HG02623 (cell line): Measurements from ENCODE around the gene ABCB1.
A peak's percentile ranks its signal among the peaks of the same experiment; 100 is the strongest.
"Not testable (repeated sequence)": the region's sequence is repeated elsewhere in the genome, so short reads cannot be mapped to it uniquely, and the experiment has no call there.

Source experiments
- ATAC-seq: cut with Tn5 transposase; IDR thresholded peaks from one replicate; pipeline ENCODE4 v1.9.1; 2021; ENCODE audit warnings: moderate library complexity; ENCODE audit not compliant: unreplicated experiment

Gene ABCB1

DNA sequence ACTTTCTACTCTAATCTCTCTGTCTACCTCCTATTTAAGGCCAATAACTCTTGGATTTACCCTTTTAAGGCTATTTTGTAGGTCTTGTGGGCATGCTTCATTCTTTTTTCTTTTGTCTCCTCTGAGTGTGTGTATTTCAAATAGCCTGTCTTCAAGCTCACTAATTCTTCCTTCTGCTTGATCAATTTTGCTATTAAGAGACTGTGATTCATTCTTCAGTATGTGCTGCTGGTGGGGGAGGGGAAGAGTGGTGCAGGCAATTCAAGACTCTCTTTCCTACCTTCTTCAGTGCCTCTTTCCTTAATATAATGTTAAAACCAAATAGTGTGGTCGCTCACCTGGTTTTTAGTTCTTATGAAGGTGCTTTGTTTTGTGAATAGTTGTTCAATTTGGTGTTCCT is 20.0 kb downstream of the ABCB1 start:
- ATAC-seq, result no peak

DNA sequence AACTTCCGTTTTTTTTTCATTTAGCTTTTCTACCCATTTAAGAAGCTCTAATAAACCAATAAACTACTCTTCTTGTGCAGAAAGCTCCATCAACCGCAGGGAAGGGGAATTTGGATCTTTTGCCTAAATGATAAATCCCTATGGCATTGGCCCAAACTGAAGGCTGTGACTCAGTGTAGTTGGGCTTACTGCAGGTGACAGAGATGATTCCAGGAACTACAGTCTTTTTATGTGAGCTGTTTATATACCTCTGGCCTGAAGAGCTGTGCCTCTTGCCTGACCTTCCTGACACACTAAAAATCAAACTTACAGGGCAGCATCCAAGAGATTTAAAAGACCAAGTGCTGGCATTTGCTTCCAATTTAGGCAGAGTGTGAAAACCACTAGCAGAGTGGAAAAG is 25.2 kb downstream of the ABCB1 start:
- ATAC-seq, result no peak

- peak; percentile 45 for ATAC-seq
These were observed 26.1 kb downstream of the ABCB1 start for GRCh38 chr7:87574630-87575029.

- ATAC-seq, result not testable (repeated sequence)
These were observed 28.2 kb downstream of the ABCB1 start for GRCh38 chr7:87572513-87572912.

GRCh38 chr7:87570178-87570577 is 30.5 kb downstream of the ABCB1 start:
- ATAC-seq, result no peak

GRCh38 chr7:87567052-87567451 is 33.6 kb downstream of the ABCB1 start:
- no peak for ATAC-seq

DNA sequence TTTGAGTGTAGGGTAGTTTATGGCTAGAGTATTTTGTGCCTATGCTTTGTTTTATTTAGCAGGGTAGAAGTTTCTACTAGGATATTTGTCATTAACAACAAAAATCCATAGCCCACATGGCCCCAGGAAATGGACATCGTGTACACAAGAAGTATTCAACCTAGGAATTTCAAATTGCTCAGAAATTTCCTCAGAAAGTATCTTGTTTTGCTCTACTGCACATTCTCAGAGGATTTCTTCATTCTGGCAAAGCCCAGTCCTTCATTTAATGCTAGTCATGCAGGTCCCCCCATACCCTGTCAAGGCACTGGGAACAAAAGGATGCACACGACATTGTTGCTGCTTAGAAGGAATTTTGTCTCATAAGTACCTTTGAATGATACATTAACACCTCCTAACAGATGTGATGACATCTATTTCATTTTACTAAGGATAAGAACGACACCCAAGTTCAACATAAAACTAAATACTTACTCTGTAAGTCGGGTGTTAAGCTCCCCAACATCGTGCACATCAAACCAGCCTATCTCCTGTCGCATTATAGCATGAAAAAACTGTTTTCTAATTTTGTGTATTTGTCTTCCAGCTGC is 34.3 kb downstream of the ABCB1 start:
- no peak for ATAC-seq

DNA sequence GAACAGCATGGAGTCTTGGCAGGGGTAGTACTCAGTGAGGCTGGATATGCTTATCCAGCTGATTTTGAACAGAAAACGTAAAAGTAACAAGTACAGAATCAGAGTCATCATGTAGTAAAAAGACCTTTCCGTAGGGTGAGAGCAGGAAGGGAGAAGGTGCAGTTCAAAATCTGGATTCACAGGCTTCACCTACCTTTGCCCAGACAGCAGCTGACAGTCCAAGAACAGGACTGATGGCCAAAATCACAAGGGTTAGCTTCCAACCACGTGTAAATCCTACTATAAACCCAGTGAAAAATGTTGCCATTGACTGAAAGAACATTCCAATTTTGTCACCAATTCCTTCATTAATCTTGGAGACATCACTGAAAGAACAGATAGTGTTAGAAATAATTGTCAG is 34.8 kb downstream of the ABCB1 start:
- no peak for ATAC-seq

DNA sequence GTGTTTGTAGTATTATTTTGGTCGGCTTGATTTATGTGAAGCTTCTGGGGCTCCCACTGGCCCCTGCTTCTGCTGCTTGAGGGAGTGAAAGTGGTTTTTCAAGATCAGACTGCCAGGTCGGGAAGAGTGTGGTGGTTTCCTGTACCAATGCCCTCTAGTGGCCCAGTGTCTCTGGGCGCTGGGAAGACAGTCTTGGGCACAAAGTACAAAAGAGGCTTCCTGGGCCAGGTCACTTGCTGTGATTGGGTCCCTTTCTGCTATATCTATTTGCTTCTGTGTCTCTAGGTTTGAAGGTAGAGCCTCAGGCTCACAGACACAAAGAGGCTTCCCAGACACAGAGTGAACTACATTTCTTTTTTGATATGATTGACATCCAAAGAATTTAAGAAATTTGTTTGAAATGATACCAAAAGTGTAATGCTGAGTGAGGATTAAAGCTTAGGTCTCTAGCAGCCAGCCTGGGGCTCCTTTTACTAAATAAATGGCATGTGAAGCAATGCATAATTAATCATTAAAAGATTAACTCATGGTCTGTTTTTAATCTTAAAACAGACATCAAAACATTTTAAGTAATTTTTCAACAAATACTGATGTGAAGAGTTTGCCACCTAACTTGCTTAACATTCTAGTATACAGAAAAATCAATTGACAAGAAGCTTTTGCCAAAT is 36.3 kb downstream of the ABCB1 start:
- peak; percentile 95 for ATAC-seq

DNA sequence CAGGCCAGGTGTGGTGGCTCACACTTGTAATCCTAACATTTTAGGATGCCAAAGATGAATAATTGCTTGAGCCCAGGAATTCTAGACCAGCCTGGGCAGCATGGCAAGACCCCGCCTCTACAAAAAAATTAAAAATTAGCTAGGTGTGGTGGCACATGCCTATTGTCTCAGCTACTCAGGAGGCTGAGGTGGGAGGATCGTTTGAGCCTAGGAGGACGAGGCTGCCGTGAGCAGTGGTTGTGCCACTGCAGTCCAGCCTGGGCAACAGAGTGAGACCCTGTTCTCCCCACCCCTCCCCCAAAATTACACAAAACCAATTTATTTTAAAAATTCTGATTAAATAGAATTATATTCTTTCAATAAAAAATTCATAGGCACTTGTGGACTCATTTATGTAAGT is 39.0 kb downstream of the ABCB1 start:
- no peak for ATAC-seq

GRCh38 chr7:87561102-87561501 is 39.6 kb downstream of the ABCB1 start:
- ATAC-seq, result no peak

GRCh38 chr7:87552351-87552900 is 48.3 kb downstream of the ABCB1 start:
- no peak for ATAC-seq

DNA sequence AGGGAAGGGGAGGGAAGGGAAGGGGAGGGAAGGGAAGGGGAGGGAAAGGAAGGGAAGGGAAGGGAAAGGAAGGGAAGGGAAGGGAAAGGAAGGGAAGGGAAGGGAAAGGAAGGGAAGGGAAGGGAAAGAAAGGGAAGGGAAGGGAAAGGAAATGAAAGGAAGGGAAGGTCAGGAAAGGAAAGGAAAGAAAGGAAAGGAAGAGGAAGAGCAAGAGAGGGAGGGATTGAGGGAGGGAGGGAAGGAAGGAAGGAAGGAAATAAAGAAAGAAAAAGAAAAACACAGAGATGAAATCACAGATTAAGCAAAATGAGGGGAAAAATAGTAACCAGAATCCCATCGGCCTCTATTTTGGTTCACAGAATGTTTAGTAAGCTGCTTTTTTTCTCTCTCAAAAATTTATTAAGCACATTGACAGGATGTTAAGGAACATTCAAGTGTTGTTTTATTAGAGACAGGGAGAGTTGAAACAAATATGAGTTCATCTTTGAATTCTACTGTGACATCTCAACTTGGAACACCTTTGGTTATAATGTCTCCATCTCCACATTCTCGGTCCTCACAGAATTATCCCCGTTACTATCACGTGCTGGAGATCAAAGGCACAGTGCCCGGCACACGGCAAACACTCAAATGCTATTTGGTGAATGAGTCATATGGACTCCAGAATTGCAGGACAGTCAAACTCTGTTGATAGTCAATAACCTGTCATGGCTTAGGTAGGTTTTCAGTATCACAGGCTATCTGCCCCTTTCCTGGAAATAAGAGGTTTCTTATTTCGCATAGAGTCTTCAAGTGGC is 52.4 kb downstream of the ABCB1 start:
- no peak for ATAC-seq

- no peak for ATAC-seq
These were observed 54.9 kb downstream of the ABCB1 start for GRCh38 chr7:87545760-87546159.

- ATAC-seq, result no peak
These were observed 57.1 kb downstream of the ABCB1 start for GRCh38 chr7:87543623-87544022.

- no peak for ATAC-seq
These were observed 59.0 kb downstream of the ABCB1 start for GRCh38 chr7:87541648-87542047.

DNA sequence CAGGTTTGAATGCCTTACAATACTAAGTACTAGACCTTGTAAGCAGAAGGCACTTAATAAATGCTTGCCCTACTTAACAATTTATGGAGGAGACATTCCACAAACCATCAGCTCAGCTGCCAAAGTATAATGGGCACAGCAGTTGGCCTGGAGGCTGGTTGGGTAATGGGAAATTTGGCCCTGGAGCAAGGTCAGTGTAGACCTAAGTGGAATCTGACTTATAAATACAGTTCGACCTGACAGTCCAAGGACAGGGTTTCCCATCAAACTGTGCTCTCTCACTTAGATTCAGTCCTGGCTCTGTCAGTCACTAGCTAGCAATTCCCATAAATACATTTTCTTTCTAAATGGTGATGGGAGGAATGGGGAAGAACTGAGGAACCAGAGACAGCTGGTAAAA is 62.6 kb downstream of the ABCB1 start:
- no peak for ATAC-seq

GRCh38 chr7:87534072-87534471 is 66.6 kb downstream of the ABCB1 start:
- no peak for ATAC-seq

DNA sequence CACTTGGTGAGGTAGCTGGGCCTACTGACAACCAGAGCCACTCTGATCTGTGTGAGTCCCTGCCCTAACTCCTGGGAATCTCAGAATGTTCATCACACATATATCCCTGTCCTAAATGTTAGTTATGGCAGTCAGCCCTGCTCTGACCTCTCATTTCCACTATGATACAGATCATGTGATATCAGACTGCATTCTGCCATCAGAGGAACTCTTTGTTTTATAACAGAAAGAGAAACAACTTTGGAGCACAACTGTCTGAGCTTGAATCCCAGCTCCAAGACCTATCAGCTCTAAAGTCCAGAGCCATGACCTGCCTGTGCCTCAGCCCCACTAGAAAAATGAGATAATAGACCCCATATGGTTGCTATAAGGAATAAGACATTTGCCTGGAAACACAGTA is 70.6 kb downstream of the ABCB1 start:
- ATAC-seq, result no peak

DNA sequence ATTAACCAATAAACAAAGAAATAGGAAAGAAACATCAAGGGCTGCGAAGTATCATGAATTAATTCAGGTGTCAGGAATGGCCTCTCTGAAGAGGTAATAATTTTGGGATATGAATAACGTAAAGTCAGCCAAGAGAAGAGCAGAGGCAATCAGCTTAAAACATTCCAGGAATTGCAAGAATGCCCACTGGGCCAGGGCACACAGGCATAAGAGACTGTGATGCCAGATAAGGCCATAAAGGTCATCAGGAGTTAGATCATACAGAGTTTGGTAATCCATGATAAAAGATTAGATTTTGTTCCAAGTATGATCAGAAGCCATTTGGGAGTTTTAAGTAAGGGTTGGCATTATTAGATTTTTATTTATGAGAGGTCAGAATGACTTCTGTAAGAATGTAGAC is 72.0 kb downstream of the ABCB1 start:
- no peak for ATAC-seq

GRCh38 chr7:87518735-87519134 is 81.9 kb downstream of the ABCB1 start:
- ATAC-seq, result no peak

- ATAC-seq, result no peak
These were observed 82.8 kb downstream of the ABCB1 start for GRCh38 chr7:87517891-87518290.
